ENCODE data around the gene KRTAP4-12.
"Not testable (repeated sequence)": the region's sequence is repeated elsewhere in the genome, so short reads cannot be mapped to it uniquely, and the experiment has no call there.

The KRTAP4-12 gene

DNA sequence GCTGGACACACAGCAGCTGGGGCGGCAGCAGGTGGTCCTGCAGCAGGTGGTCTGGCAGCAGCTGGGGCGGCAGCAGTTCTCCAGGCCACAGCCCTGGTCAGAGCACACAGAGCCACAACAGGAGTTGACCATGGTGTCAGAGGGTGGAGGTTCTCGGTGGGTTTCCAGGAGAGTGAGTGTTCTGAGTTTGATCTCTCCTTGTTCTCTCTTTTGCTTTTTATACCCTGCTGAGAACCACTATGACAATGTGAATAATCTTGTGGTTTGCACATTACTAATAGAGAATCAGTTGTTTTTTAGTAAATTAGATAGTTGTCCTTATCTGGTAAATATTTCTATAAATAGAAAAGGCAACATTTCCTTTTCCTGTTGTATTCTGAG is at the start of gene KRTAP4-12:
Gene KRTAP4-12 (minus strand): TSS at position 192 of the 381 bp plus-strand sequence. CDS start 60 bp downstream, at position 132.
- H3K4me3 ChIP-seq (ENCODE audit: low read depth, low read length): not testable (repeated sequence)

GRCh38 chr17:41171886-41172285 is 47.9 kb upstream of the KRTAP4-12 start:
- no peak overlapping the region for H3K4me3 ChIP-seq (ENCODE audit: low read depth, low read length)
- TF ChIP-seq, protein P1, sequence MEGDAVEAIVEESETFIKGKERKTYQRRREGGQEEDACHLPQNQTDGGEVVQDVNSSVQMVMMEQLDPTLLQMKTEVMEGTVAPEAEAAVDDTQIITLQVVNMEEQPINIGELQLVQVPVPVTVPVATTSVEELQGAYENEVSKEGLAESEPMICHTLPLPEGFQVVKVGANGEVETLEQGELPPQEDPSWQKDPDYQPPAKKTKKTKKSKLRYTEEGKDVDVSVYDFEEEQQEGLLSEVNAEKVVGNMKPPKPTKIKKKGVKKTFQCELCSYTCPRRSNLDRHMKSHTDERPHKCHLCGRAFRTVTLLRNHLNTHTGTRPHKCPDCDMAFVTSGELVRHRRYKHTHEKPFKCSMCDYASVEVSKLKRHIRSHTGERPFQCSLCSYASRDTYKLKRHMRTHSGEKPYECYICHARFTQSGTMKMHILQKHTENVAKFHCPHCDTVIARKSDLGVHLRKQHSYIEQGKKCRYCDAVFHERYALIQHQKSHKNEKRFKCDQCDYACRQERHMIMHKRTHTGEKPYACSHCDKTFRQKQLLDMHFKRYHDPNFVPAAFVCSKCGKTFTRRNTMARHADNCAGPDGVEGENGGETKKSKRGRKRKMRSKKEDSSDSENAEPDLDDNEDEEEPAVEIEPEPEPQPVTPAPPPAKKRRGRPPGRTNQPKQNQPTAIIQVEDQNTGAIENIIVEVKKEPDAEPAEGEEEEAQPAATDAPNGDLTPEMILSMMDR (IDR thresholded peaks at IDR 0.05; ENCODE audit: low read depth, low read length): no peak

GRCh38 chr17:41168121-41168520 is 44.1 kb upstream of the KRTAP4-12 start, which contains the start of gene KRTAP4-3:
Gene KRTAP4-3, minus strand, starts transcription at chr17:41168221. Its CDS starts 49 bp downstream, at chr17:41168172.
- TF ChIP-seq, protein P1 (IDR thresholded peaks at IDR 0.05; ENCODE audit: low read depth, low read length): no peak
- no peak within 1 kb of the TSS for H3K4me3 ChIP-seq (ENCODE audit: low read depth, low read length)

GRCh38 chr17:41167561-41167960 is 43.6 kb upstream of the KRTAP4-12 start:
- TF ChIP-seq, protein P1 (IDR thresholded peaks at IDR 0.05; ENCODE audit: low read depth, low read length): no peak
- H3K4me3 ChIP-seq (ENCODE audit: low read depth, low read length): no peak overlapping the region

GRCh38 chr17:41163828-41164227 is 39.8 kb upstream of the KRTAP4-12 start:
- TF ChIP-seq, protein P1 (IDR thresholded peaks at IDR 0.05; ENCODE audit: low read depth, low read length): no peak
- no peak overlapping the region for H3K4me3 ChIP-seq (ENCODE audit: low read depth, low read length)

DNA sequence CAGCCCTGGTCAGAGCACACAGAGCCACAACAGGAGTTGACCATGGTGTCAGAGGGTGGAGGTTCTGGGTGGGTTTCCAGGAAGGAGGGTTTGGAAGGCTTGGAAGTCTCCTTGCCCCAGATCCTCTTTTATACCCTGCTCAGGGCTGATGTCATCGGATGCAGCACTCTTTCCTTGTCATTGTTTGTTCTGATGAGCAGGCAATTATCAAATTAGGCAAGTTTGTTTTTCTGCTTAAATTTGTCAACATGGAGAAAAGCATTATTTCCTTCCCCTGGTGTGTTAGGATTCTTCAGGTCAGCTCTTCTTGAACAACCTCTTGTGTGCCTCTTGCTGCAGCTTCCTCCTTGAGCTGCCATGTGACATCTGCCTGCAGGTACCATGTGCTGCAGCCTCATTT is 36.7 kb upstream of the KRTAP4-12 start, which contains the start of gene KRTAP4-4:
Gene KRTAP4-4 (minus strand): TSS at position 101 of the 400 bp plus-strand sequence. CDS start 57 bp downstream, at position 44.
- TF ChIP-seq, protein P1 (IDR thresholded peaks at IDR 0.05; ENCODE audit: low read depth, low read length): no peak
- no peak within 1 kb of the TSS for H3K4me3 ChIP-seq (ENCODE audit: low read depth, low read length)

DNA sequence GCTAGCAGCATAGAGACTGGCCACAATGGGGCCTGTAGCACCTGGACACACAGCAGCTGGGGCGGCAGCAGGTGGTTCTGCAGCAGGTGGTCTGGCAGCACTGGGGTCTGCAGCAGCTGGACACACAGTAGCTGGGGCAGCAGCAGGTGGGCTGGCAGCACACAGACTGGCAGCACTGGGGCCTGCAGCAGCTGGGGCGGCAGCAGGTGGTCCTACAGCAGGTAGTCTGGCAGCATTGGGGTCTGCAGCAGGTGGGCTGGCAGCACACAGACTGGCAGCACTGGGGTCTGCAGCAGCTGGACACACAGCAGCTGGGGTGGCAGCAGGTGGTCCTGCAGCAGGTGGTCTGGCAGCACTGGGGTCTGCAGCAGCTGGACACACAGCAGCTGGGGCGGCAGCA is 36.2 kb upstream of the KRTAP4-12 start:
- H3K4me3 ChIP-seq (ENCODE audit: low read depth, low read length): not testable (repeated sequence)

GRCh38 chr17:41153856-41154255 is 29.9 kb upstream of the KRTAP4-12 start:
- no peak overlapping the region for H3K4me3 ChIP-seq (ENCODE audit: low read depth, low read length)
- TF ChIP-seq, protein P1 (IDR thresholded peaks at IDR 0.05; ENCODE audit: low read depth, low read length): no peak

All from WI38 (cell line).